Measurements from ENCODE around the gene UNC5A.

The UNC5A gene

GRCh38 chr5:176881816-176882566, 71.6 kb downstream of the UNC5A start:
- no peak for DNase-seq

GRCh38 chr5:176882567-176882903, 72.2 kb downstream of the UNC5A start:
- DNase-seq, result no peak

- no peak for DNase-seq
Observed at GRCh38 chr5:176883700-176884570, 73.6 kb downstream of the UNC5A start.

GRCh38 chr5:176884571-176884890, 74.2 kb downstream of the UNC5A start:
- DNase-seq, result no peak

GRCh38 chr5:176886336-176887251, 76.2 kb downstream of the UNC5A start:
- no peak for DNase-seq

GRCh38 chr5:176887252-176887849, 77.0 kb downstream of the UNC5A start:
- DNase-seq, result no peak

GRCh38 chr5:176888016-176888864, 77.9 kb downstream of the UNC5A start:
- no peak for DNase-seq

GRCh38 chr5:176888865-176889165, 78.5 kb downstream of the UNC5A start:
- no peak for DNase-seq

GRCh38 chr5:176889321-176890280, 79.2 kb downstream of the UNC5A start:
- no peak for DNase-seq

- no peak for DNase-seq
Observed at GRCh38 chr5:176890455-176891330, 80.3 kb downstream of the UNC5A start.

- no peak for DNase-seq
Observed at GRCh38 chr5:176891331-176891958, 81.1 kb downstream of the UNC5A start.

GRCh38 chr5:176892663-176893062, 82.3 kb downstream of the UNC5A start:
- no peak for DNase-seq

- DNase-seq, result no peak
Observed at GRCh38 chr5:176894298-176894697, 83.9 kb downstream of the UNC5A start.

GRCh38 chr5:176895831-176896230, 85.5 kb downstream of the UNC5A start:
- DNase-seq, result no peak

- no peak for DNase-seq
Observed at GRCh38 chr5:176897263-176897662, 86.9 kb downstream of the UNC5A start.

- DNase-seq, result no peak
Observed at GRCh38 chr5:176899296-176899891, 89.0 kb downstream of the UNC5A start, which contains the start of gene HK3. Gene HK3, minus strand, starts transcription at chr5:176899346. Its CDS starts 3,187 bp downstream, at chr5:176896159.

- DNase-seq, result no peak
Observed at GRCh38 chr5:176899946-176900779, 89.8 kb downstream of the UNC5A start.

- DNase-seq, result no peak
Observed at GRCh38 chr5:176900780-176901204, 90.4 kb downstream of the UNC5A start.

Data from NCI-H510A (cell line).